NCI-H1694 treated with DMSO at 0.1 percent for 48 hours (cell line): ENCODE data around the gene HNRNPR.

Source experiments
- DNase-seq: peaks from one replicate; lab custom pipeline; 2025; lab: John Stamatoyannopoulos, UW

Gene HNRNPR

GRCh38 chr1:23368562-23369334, 24.7 kb upstream of the HNRNPR start:
- DNase-seq, result peak; percentile 80

GRCh38 chr1:23367791-23368561, 23.9 kb upstream of the HNRNPR start:
- peak; percentile 94 for DNase-seq

GRCh38 chr1:23367451-23367790, 23.3 kb upstream of the HNRNPR start:
- DNase-seq, result no peak

- no peak for DNase-seq
Observed at GRCh38 chr1:23366598-23366997, 22.5 kb upstream of the HNRNPR start.

- no peak for DNase-seq
Observed at GRCh38 chr1:23366146-23366545, 22.1 kb upstream of the HNRNPR start.

GRCh38 chr1:23362218-23362713, 18.2 kb upstream of the HNRNPR start:
- DNase-seq, result no peak

GRCh38 chr1:23358310-23358875, 14.3 kb upstream of the HNRNPR start:
- no peak for DNase-seq

- DNase-seq, result no peak
Observed at GRCh38 chr1:23357138-23357908, 13.2 kb upstream of the HNRNPR start.

- no peak for DNase-seq
Observed at GRCh38 chr1:23356471-23357137, 12.5 kb upstream of the HNRNPR start.

GRCh38 chr1:23354245-23354644, 10.2 kb upstream of the HNRNPR start:
- DNase-seq, result no peak

- no peak for DNase-seq
Observed at GRCh38 chr1:23352096-23352695, 8.1 kb upstream of the HNRNPR start.

GRCh38 chr1:23345920-23346319, 1.8 kb upstream of the HNRNPR start:
- DNase-seq, result no peak

GRCh38 chr1:23344987-23345472, 946 bp upstream of the HNRNPR start:
- DNase-seq, result peak; percentile 38

GRCh38 chr1:23343221-23344110, 618 bp downstream of the HNRNPR start:
- peak; percentile 23 for DNase-seq

- no peak for DNase-seq
Observed at GRCh38 chr1:23341931-23342692, 2.0 kb downstream of the HNRNPR start.

- no peak for DNase-seq
Observed at GRCh38 chr1:23339632-23340031, 4.5 kb downstream of the HNRNPR start.

- DNase-seq, result no peak
Observed at GRCh38 chr1:23337869-23338268, 6.2 kb downstream of the HNRNPR start.

GRCh38 chr1:23331713-23332112, 12.4 kb downstream of the HNRNPR start:
- no peak for DNase-seq

- DNase-seq, result no peak
Observed at GRCh38 chr1:23330846-23331245, 13.2 kb downstream of the HNRNPR start.
